ENCODE measurements around the gene GPC3.

DNA sequence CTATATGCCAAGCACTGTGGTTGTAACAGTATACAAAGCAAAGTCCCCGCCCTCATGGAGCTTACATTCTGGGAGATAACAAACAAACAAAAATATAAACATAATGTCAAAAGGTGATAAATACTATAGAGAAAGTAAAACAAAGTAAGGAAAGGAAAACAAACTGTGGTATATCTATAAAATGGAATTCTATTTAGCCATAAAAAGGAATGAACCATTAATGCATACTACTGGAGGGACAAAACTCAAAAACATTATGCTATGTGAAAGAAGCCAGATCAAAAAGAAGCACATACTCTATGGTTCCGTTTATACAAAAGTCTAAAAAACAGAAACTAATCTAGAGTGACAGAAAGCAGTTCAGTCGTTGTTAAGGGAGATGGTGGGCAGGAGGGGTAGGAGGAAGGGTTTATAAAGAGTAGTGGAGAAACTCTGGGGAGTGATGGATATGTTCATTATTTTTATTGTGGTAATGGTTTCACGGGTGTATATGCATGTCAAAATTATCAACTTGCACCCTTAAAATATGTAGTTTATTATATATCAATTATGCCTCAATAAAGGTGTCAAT lies 31.5 kb downstream of the GPC3 start:
- TF ChIP-seq POLR2AphosphoS5 (IDR thresholded peaks at IDR 0.05; ENCODE audit: low read depth, low read length) = no peak
- TF ChIP-seq TAF1 (IDR thresholded peaks at IDR 0.05; ENCODE audit: borderline replicate concordance, low read depth, low read length) = no peak
- no peak for TF ChIP-seq POLR2A (IDR thresholded peaks at IDR 0.05; ENCODE audit: low read depth, low read length)
